HG02981 (cell line): ENCODE results near the gene FOXN3.

ENCODE experiments used
- ATAC-seq: cut with Tn5 transposase; IDR thresholded peaks from one replicate; pipeline ENCODE4 v1.9.1; 2021; ENCODE audit warnings: mild to moderate bottlenecking, moderate library complexity; ENCODE audit not compliant: unreplicated experiment

Gene FOXN3

GRCh38 chr14:89417091-89417464, at the start of gene FOXN3:
Gene FOXN3 (minus strand): TSS chr14:89417233. CDS start chr14:89412476, 4,757 bp downstream.
- ATAC-seq: peak; percentile 42

GRCh38 chr14:89466484-89466883, 49.5 kb upstream of the FOXN3 start:
- ATAC-seq: no peak

- no peak for ATAC-seq
Measured at GRCh38 chr14:89465876-89466275, 48.8 kb upstream of the FOXN3 start.

GRCh38 chr14:89461256-89461655, 44.2 kb upstream of the FOXN3 start:
- ATAC-seq: no peak

- ATAC-seq: no peak
Measured at GRCh38 chr14:89458713-89459420, 41.8 kb upstream of the FOXN3 start.

GRCh38 chr14:89457007-89457406, 40.0 kb upstream of the FOXN3 start:
- no peak for ATAC-seq

GRCh38 chr14:89455412-89455811, 38.4 kb upstream of the FOXN3 start:
- ATAC-seq: no peak

- ATAC-seq: no peak
Measured at GRCh38 chr14:89454996-89455395, 38.0 kb upstream of the FOXN3 start.

- no peak for ATAC-seq
Measured at GRCh38 chr14:89452281-89452680, 35.2 kb upstream of the FOXN3 start.

- ATAC-seq: no peak
Measured at GRCh38 chr14:89451229-89451628, 34.2 kb upstream of the FOXN3 start.

GRCh38 chr14:89447182-89447944, 30.3 kb upstream of the FOXN3 start:
- ATAC-seq: no peak

GRCh38 chr14:89445273-89445973, 28.4 kb upstream of the FOXN3 start:
- no peak for ATAC-seq

- no peak for ATAC-seq
Measured at GRCh38 chr14:89444516-89445125, 27.6 kb upstream of the FOXN3 start.

GRCh38 chr14:89444044-89444443, 27.0 kb upstream of the FOXN3 start:
- ATAC-seq: no peak

GRCh38 chr14:89443042-89443629, 26.1 kb upstream of the FOXN3 start:
- no peak for ATAC-seq

GRCh38 chr14:89442280-89442679, 25.2 kb upstream of the FOXN3 start:
- ATAC-seq: no peak

- ATAC-seq: no peak
Measured at GRCh38 chr14:89440986-89441909, 24.2 kb upstream of the FOXN3 start.

- no peak for ATAC-seq
Measured at GRCh38 chr14:89435892-89436656, 19.0 kb upstream of the FOXN3 start.

GRCh38 chr14:89435492-89435891, 18.5 kb upstream of the FOXN3 start:
- ATAC-seq: no peak
